ENCODE data around the gene TIMP2.

Gene TIMP2

GRCh38 chr17:78839235-78839761 lies 85.9 kb downstream of the TIMP2 start:
- DNase-seq (ENCODE audit: low read depth in 2 of 2): no peak

- no peak for DNase-seq (ENCODE audit: low read depth in 2 of 2)
Observed at GRCh38 chr17:78838574-78839005, 86.6 kb downstream of the TIMP2 start.

GRCh38 chr17:78836420-78837021 lies 88.7 kb downstream of the TIMP2 start:
- DNase-seq (ENCODE audit: low read depth in 2 of 2): no peak

- no peak for DNase-seq (ENCODE audit: low read depth in 2 of 2)
Observed at GRCh38 chr17:78834571-78834970, 90.6 kb downstream of the TIMP2 start.

GRCh38 chr17:78832541-78832810 lies 92.7 kb downstream of the TIMP2 start:
- no peak for DNase-seq (ENCODE audit: low read depth in 2 of 2)

GRCh38 chr17:78831688-78832540 lies 93.3 kb downstream of the TIMP2 start:
- DNase-seq (ENCODE audit: low read depth in 2 of 2): no peak

- no peak for DNase-seq (ENCODE audit: low read depth in 2 of 2)
Observed at GRCh38 chr17:78829477-78829876, 95.7 kb downstream of the TIMP2 start.

- no peak for DNase-seq (ENCODE audit: low read depth in 2 of 2)
Observed at GRCh38 chr17:78828470-78829185, 96.6 kb downstream of the TIMP2 start.

- no peak for DNase-seq (ENCODE audit: low read depth in 2 of 2)
Observed at GRCh38 chr17:78826836-78827509, 98.2 kb downstream of the TIMP2 start.

GRCh38 chr17:78826421-78826820 lies 98.8 kb downstream of the TIMP2 start:
- no peak for DNase-seq (ENCODE audit: low read depth in 2 of 2)

GRCh38 chr17:78825696-78826095 lies 99.5 kb downstream of the TIMP2 start:
- no peak for DNase-seq (ENCODE audit: low read depth in 2 of 2)

GRCh38 chr17:78824240-78824639 lies 100.9 kb downstream of the TIMP2 start:
- no peak for DNase-seq (ENCODE audit: low read depth in 2 of 2)

- DNase-seq (ENCODE audit: low read depth in 2 of 2): no peak
Observed at GRCh38 chr17:78823282-78824046, 101.7 kb downstream of the TIMP2 start.

GRCh38 chr17:78822552-78822951 lies 102.6 kb downstream of the TIMP2 start:
- no peak for DNase-seq (ENCODE audit: low read depth in 2 of 2)

- DNase-seq (ENCODE audit: low read depth in 2 of 2): no peak
Observed at GRCh38 chr17:78821961-78822360, 103.2 kb downstream of the TIMP2 start.

GRCh38 chr17:78820841-78821240 lies 104.3 kb downstream of the TIMP2 start:
- DNase-seq (ENCODE audit: low read depth in 2 of 2): no peak

- DNase-seq (ENCODE audit: low read depth in 2 of 2): no peak
Observed at GRCh38 chr17:78819806-78820792, 105.1 kb downstream of the TIMP2 start.

- DNase-seq (ENCODE audit: low read depth in 2 of 2): no peak
Observed at GRCh38 chr17:78819402-78819801, 105.8 kb downstream of the TIMP2 start.

GRCh38 chr17:78818932-78819331 lies 106.3 kb downstream of the TIMP2 start:
- DNase-seq (ENCODE audit: low read depth in 2 of 2): no peak

Measured in stimulated activated CD8-positive, alpha-beta memory T cell treated with anti-CD3 and anti-CD28 coated beads, Interleukin-7, amount 100 ng/mL, for 1 hour (primary cell).